HepG2 (cell line): ENCODE results near the gene RBCK1. TPM values are rescaled to one million over a fixed set of nuclear protein-coding genes. Genes with fewer than 3 reads are reported as not detected.

ENCODE experiments used
- CHCHD3 ChIP-seq: sonication (generic); formaldehyde crosslinking; IDR thresholded peaks from 2 replicates; pipeline ENCODE4 v1.8.0; 2022; ENCODE audit warnings: mild to moderate bottlenecking, missing genetic modification reagents, moderate library complexity
- DPF2 ChIP-seq: sonication (generic); formaldehyde crosslinking; IDR thresholded peaks from 2 replicates; pipeline ENCODE4 v1.4.0; 2020; ENCODE audit warnings: mild to moderate bottlenecking, low read depth, missing genetic modification reagents, borderline replicate concordance
- EEA1 ChIP-seq: sonication (generic); formaldehyde crosslinking; IDR thresholded peaks from 2 replicates; pipeline ENCODE4 v1.5.1; 2020; ENCODE audit warnings: mild to moderate bottlenecking, missing genetic modification reagents, borderline replicate concordance
- FLYWCH1 ChIP-seq: sonication (generic); formaldehyde crosslinking; IDR thresholded peaks from 2 replicates; pipeline ENCODE4 v1.8.1; 2023; ENCODE audit warnings: mild to moderate bottlenecking, missing genetic modification reagents
- MATR3 ChIP-seq: sonication (generic); formaldehyde crosslinking; IDR thresholded peaks from 2 replicates; pipeline ENCODE4 v1.4.0; 2020; ENCODE audit warnings: missing genetic modification reagents
- MEF2D ChIP-seq: sonication (generic); formaldehyde crosslinking; IDR thresholded peaks from 2 replicates; pipeline ENCODE4 v1.5.1; 2020; ENCODE audit warnings: mild to moderate bottlenecking, missing genetic modification reagents
- MEIS2 ChIP-seq: sonication (generic); formaldehyde crosslinking; IDR thresholded peaks from 2 replicates; pipeline ENCODE4 v1.9.0; 2021; ENCODE audit warnings: mild to moderate bottlenecking, missing genetic modification reagents
- MYPOP ChIP-seq: sonication (generic); formaldehyde crosslinking; IDR thresholded peaks from 2 replicates; pipeline ENCODE4 v1.8.1; 2023; ENCODE audit warnings: mild to moderate bottlenecking, moderate library complexity, missing genetic modification reagents
- NFE2L1 ChIP-seq: sonication (generic); formaldehyde crosslinking; IDR thresholded peaks from 2 replicates; pipeline ENCODE4 v1.4.0; 2020; ENCODE audit warnings: missing genetic modification reagents, mild to moderate bottlenecking, borderline replicate concordance
- PAWR ChIP-seq: sonication (generic); formaldehyde crosslinking; IDR thresholded peaks from 2 replicates; pipeline ENCODE4 v1.4.0; 2020; ENCODE audit warnings: missing genetic modification reagents, mild to moderate bottlenecking, borderline replicate concordance
- RFX1 ChIP-seq: fragments of 450-650 bp; IDR thresholded peaks from 2 replicates; pipeline ENCODE4 v1.6.1; 2017
- SRF ChIP-seq: IDR thresholded peaks from 2 replicates; pipeline ENCODE4 v1.6.1; 2011; ENCODE audit warnings: mild to moderate bottlenecking, low read depth, low read length, moderate library complexity
- ZHX1 ChIP-seq: sonication (generic); formaldehyde crosslinking; IDR thresholded peaks from 2 replicates; pipeline ENCODE4 v1.8.1; 2022; ENCODE audit warnings: low read depth, mild to moderate bottlenecking, missing genetic modification reagents
- ZNF124 ChIP-seq: sonication (generic); formaldehyde crosslinking; IDR thresholded peaks from 2 replicates; pipeline ENCODE4 v1.4.0; 2020; ENCODE audit warnings: missing genetic modification reagents
- ZNF33B ChIP-seq: sonication (generic); formaldehyde crosslinking; IDR thresholded peaks from 2 replicates; pipeline ENCODE4 v1.5.1; 2020; ENCODE audit warnings: mild to moderate bottlenecking, missing genetic modification reagents
- ZNF451 ChIP-seq: sonication (generic); formaldehyde crosslinking; IDR thresholded peaks from 2 replicates; pipeline ENCODE4 v1.5.0; 2020; ENCODE audit warnings: mild to moderate bottlenecking, missing genetic modification reagents
- ZNF510 ChIP-seq: sonication (generic); formaldehyde crosslinking; IDR thresholded peaks from 2 replicates; pipeline ENCODE4 v1.4.0; 2020; ENCODE audit warnings: low read depth, mild to moderate bottlenecking, missing genetic modification reagents
- ZNF672 ChIP-seq: sonication (generic); formaldehyde crosslinking; IDR thresholded peaks from 2 replicates; pipeline ENCODE4 v1.8.1; 2022; ENCODE audit warnings: missing genetic modification reagents
- ZNF773 ChIP-seq: sonication (generic); formaldehyde crosslinking; IDR thresholded peaks from 2 replicates; pipeline ENCODE4 v1.4.0; 2020; ENCODE audit warnings: missing genetic modification reagents, borderline replicate concordance
- polyA plus RNA-seq, 8 experiments: library from polyadenylated mRNA; depleted of rRNA in 3 of 8; stranded (reverse) in 7 of 8; unstranded in 1 of 8; fragments of >200 nt; fragmentation: Illumina TruSeq in 4 of 8; extraction: Trizol in 4 of 8; gene quantifications; 2 replicates each; pipeline versions ENCODE4 v1.2.1 to v1.2.3, GENCODE V29; 2011 to 2016; ENCODE audit warnings: low read depth in 4 of 8, missing spikeins in 1 of 8, mixed read lengths in 1 of 8; ENCODE audit not compliant: insufficient read depth in 1 of 8
- total RNA-seq, 5 experiments: library from RNA; depleted of rRNA; stranded (reverse); fragments of >200 nt; fragmentation: Illumina TruSeq; extraction: Trizol; gene quantifications; 2 replicates each; pipeline ENCODE4 v1.2.3, GENCODE V29; 2016; ENCODE audit warnings: low read depth in 1 of 5
- TF ChIP-seq, protein P1 (sequence below): sonication (generic); formaldehyde crosslinking; IDR thresholded peaks from 2 replicates; pipeline ENCODE4 v1.4.0; 2020; ENCODE audit warnings: missing genetic modification reagents
- TF ChIP-seq, protein P2 (sequence below): sonication (generic); formaldehyde crosslinking; IDR thresholded peaks from 2 replicates; pipeline ENCODE4 v1.5.1; 2020; ENCODE audit warnings: missing genetic modification reagents, mild to moderate bottlenecking, borderline replicate concordance

The RBCK1 gene
- total and polyA plus RNA-seq, 2 of the 13 experiments (the other 11 are each of a cell fraction or from before 2014, with no cell fraction given), result 149 to 215 TPM

GRCh38 chr20:461254-462198 lies 53.4 kb downstream of the RBCK1 start (continued):
- TF ChIP-seq ZNF773, result no peak
- TF ChIP-seq MEIS2 (CRISPR knock-in tag), result no peak
- 0 out of 2 replicates have a peak, but pooled peaks have one; percentile 25 for TF ChIP-seq NFE2L1 (CRISPR knock-in tag)
- no peak for TF ChIP-seq ZNF451 (CRISPR knock-in tag)
- TF ChIP-seq ZNF124 (CRISPR knock-in tag), result peak; percentile 61
- TF ChIP-seq CHCHD3 (CRISPR knock-in tag), result no peak
- TF ChIP-seq PAWR (CRISPR knock-in tag), result no peak
- no peak for TF ChIP-seq SRF
- TF ChIP-seq MEF2D, result no peak
- no peak; the same call in 1 of the 2 replicates for TF ChIP-seq ZHX1 (CRISPR knock-in tag)
- TF ChIP-seq ZNF33B (CRISPR knock-in tag), result no peak
- TF ChIP-seq, protein P1, sequence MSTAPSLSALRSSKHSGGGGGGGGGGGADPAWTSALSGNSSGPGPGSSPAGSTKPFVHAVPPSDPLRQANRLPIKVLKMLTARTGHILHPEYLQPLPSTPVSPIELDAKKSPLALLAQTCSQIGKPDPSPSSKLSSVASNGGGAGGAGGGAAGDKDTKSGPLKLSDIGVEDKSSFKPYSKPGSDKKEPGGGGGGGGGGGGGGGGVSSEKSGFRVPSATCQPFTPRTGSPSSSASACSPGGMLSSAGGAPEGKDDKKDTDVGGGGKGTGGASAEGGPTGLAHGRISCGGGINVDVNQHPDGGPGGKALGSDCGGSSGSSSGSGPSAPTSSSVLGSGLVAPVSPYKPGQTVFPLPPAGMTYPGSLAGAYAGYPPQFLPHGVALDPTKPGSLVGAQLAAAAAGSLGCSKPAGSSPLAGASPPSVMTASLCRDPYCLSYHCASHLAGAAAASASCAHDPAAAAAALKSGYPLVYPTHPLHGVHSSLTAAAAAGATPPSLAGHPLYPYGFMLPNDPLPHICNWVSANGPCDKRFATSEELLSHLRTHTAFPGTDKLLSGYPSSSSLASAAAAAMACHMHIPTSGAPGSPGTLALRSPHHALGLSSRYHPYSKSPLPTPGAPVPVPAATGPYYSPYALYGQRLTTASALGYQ, result no peak
- TF ChIP-seq RFX1, result no peak
- TF ChIP-seq ZNF672, result no peak
- peak; percentile 59 for TF ChIP-seq MYPOP (CRISPR knock-in tag)
- TF ChIP-seq, protein P2, sequence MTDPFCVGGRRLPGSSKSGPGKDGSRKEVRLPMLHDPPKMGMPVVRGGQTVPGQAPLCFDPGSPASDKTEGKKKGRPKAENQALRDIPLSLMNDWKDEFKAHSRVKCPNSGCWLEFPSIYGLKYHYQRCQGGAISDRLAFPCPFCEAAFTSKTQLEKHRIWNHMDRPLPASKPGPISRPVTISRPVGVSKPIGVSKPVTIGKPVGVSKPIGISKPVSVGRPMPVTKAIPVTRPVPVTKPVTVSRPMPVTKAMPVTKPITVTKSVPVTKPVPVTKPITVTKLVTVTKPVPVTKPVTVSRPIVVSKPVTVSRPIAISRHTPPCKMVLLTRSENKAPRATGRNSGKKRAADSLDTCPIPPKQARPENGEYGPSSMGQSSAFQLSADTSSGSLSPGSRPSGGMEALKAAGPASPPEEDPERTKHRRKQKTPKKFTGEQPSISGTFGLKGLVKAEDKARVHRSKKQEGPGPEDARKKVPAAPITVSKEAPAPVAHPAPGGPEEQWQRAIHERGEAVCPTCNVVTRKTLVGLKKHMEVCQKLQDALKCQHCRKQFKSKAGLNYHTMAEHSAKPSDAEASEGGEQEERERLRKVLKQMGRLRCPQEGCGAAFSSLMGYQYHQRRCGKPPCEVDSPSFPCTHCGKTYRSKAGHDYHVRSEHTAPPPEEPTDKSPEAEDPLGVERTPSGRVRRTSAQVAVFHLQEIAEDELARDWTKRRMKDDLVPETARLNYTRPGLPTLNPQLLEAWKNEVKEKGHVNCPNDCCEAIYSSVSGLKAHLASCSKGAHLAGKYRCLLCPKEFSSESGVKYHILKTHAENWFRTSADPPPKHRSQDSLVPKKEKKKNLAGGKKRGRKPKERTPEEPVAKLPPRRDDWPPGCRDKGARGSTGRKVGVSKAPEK, result no peak
- TF ChIP-seq FLYWCH1, result no peak
- TF ChIP-seq MATR3, result no peak
- no peak for TF ChIP-seq EEA1
- 0 out of 2 replicates have a peak, but pooled peaks have one; percentile 15 for TF ChIP-seq ZNF510 (CRISPR knock-in tag)
- TF ChIP-seq DPF2, result no peak
